Kidney (tissue), 14 donors: ENCODE data around the gene PPP1R15A. TPM values are rescaled to one million over a fixed set of nuclear protein-coding genes. Genes with fewer than 3 reads are reported as not detected.
"Not testable (repeated sequence)": the region's sequence is repeated elsewhere in the genome, so short reads cannot be mapped to it uniquely, and the experiment has no call there.

Experiments used
- DNase-seq, 5 donors: peaks; one replicate each; pipeline ENCODE4 v3.0.0-alpha.2; 2013 to 2020
- FAIRE-seq: peaks from 2 replicates; lab custom pipeline; 2012; peaks lifted over from hg19 to GRCh38; lab: Jason Lieb, UNC
- H3K27ac ChIP-seq, 2 donors: one replicate each; pipeline ENCODE4 v1.7.0; 2013; ENCODE audit warnings: low read depth in 2 of 2, low read length in 2 of 2, inconsistent platforms in 1 of 2
- H3K27me3 ChIP-seq: one replicate; pipeline ENCODE4 v1.7.1; 2013; ENCODE audit warnings: low read length, inconsistent platforms; ENCODE audit not compliant: control insufficient read depth, insufficient read depth
- H3K36me3 ChIP-seq, 3 donors: one replicate each; pipeline versions ENCODE4 v1.7.0 to v1.7.1; 2013; ENCODE audit warnings: low read length in 3 of 3, control low read depth in 1 of 3, inconsistent platforms in 1 of 3; ENCODE audit not compliant: insufficient read depth in 3 of 3, control insufficient read depth in 2 of 3
- H3K4me1 ChIP-seq, 3 donors: one replicate each; pipeline versions ENCODE4 v1.7.0 to v1.7.1; 2013; ENCODE audit warnings: low read length in 3 of 3, inconsistent platforms in 1 of 3, low read depth in 1 of 3; ENCODE audit not compliant: control insufficient read depth in 2 of 3, insufficient read depth in 2 of 3
- H3K4me3 ChIP-seq, 3 donors: one replicate each; pipeline versions ENCODE4 v1.7.0 to v1.8.1; 2013; ENCODE audit warnings: low read length in 3 of 3, control low read depth in 1 of 3, inconsistent platforms in 1 of 3
- H3K9ac ChIP-seq, 3 donors: one replicate each; pipeline versions ENCODE4 v1.7.0 to v1.7.1; 2013; ENCODE audit warnings: low read length in 3 of 3, control low read depth in 1 of 3, inconsistent platforms in 1 of 3
- H3K9me3 ChIP-seq, 3 donors: one replicate each; pipeline versions ENCODE4 v1.7.0 to v1.7.1; 2013; ENCODE audit warnings: low read length in 3 of 3, control low read depth in 1 of 3, inconsistent platforms in 1 of 3; ENCODE audit not compliant: control insufficient read depth in 2 of 3, insufficient read depth in 1 of 3
- CTCF ChIP-seq: IDR thresholded peaks from 3 replicates; pipeline ENCODE4 v1.5.1; 2012; ENCODE audit warnings: mild to moderate bottlenecking, moderate library complexity, borderline replicate concordance; ENCODE audit not compliant: insufficient read depth; ENCODE audit errors: extremely low read depth
- intact Hi-C: fragments of 100-400 bp; cut with DNase I; formaldehyde crosslinking; loops from one replicate; pipeline ENCODE4 v1.11.1; 2022
- polyA plus RNA-seq: library from polyadenylated mRNA; stranded (reverse); fragments of 350-450 nt; fragmentation: Illumina TruSeq; extraction: RNeasy Lipid Tissue Mini Kit (QIAGEN cat#74804); gene quantifications from one replicate; pipeline ENCODE4 v1.2.3, GENCODE V29; 2014; ENCODE audit warnings: low read depth, low replicate concordance; ENCODE audit not compliant: insufficient read depth
- total RNA-seq: library from RNA; stranded (reverse); fragmentation: NEBNext Ultra II Directional; extraction: Animal tissue kit (Norgen Biotek cat#: 25700); gene quantifications from one replicate; pipeline ENCODE4 v1.2.1, GENCODE V29; 2021
- donor health status: control.
- donor health status: control.
- donor health status: control.
- donor health status: control.
- donor health status: control.
- donor health status: DM: yes; HTN: yes; CAD: no.
- donor health status: Normal renal cell carcinoma (clear cell type).

PPP1R15A gene
- total and polyA plus RNA-seq, 2 donors from 2014 or later = 24.7 to 45.1 TPM

- peaks cover 0 to 3% (median 0%) of the 10 kb centered on the region in 3 donors for H3K36me3 ChIP-seq
- no peak for FAIRE-seq
These were observed 27.7 kb upstream of the PPP1R15A start for GRCh38 chr19:48844472-48844871.

GRCh38 chr19:48845384-48845783 lies 26.8 kb upstream of the PPP1R15A start:
- H3K4me3 ChIP-seq = no peak overlapping the region
- H3K9me3 ChIP-seq = no peaks in the 10 kb centered on the region
- no peak overlapping the region for H3K9ac ChIP-seq
- H3K36me3 ChIP-seq = peaks cover 0 to 3% (median 0%) of the 10 kb centered on the region in 3 donors
- intact Hi-C loops = no loop called here
- no peaks in the 10 kb centered on the region for H3K4me1 ChIP-seq
- H3K27ac ChIP-seq = no peak overlapping the region
- DNase-seq (no peak), FAIRE-seq (no peak)
- H3K27me3 ChIP-seq = no peaks in the 10 kb centered on the region
- no peak for TF ChIP-seq CTCF

More at GRCh38 chr19:48844472-48844871, 27.7 kb upstream of the PPP1R15A start:
- no peaks in the 10 kb centered on the region for H3K9me3 ChIP-seq
- no peaks in the 10 kb centered on the region for H3K4me1 ChIP-seq
- H3K27ac ChIP-seq = no peak overlapping the region
- H3K9ac ChIP-seq = no peak overlapping the region
- no peak overlapping the region for H3K4me3 ChIP-seq
- intact Hi-C loops = no loop called here
- no peaks in the 10 kb centered on the region for H3K27me3 ChIP-seq
- no peak for DNase-seq
- no peak for TF ChIP-seq CTCF

- FAIRE-seq, H3K9me3 ChIP-seq, H3K4me1 ChIP-seq: not testable (repeated sequence)
These were observed 25.6 kb upstream of the PPP1R15A start for GRCh38 chr19:48846659-48847058.

GRCh38 chr19:48852292-48852691 lies 19.9 kb upstream of the PPP1R15A start:
- intact Hi-C loops = no loop called here
- TF ChIP-seq CTCF = no peak
- Histone ChIP-seq H3K9ac (no peak overlapping the region), H3K9me3 (no peaks in the 10 kb centered on the region), H3K36me3 (no peaks in the 10 kb centered on the region), H3K27me3 (no peaks in the 10 kb centered on the region), H3K4me1 (no peaks in the 10 kb centered on the region), H3K4me3 (no peak overlapping the region), H3K27ac (no peak overlapping the region)
- DNase-seq = no peak
- FAIRE-seq = no peak

More at GRCh38 chr19:48846659-48847058, 25.6 kb upstream of the PPP1R15A start:
- intact Hi-C loops, H3K27ac ChIP-seq, H3K36me3 ChIP-seq, DNase-seq, H3K27me3 ChIP-seq, H3K4me3 ChIP-seq, H3K9ac ChIP-seq: not testable (repeated sequence)
